WERI-Rb-1 (cell line): Measurements from ENCODE around the gene SEC24D.

Source experiments
- DNase-seq: peaks from one replicate; pipeline ENCODE4 v3.0.0-alpha.2; 2020
- H3K27ac ChIP-seq: fragments of 250-450 bp; sonication (Bioruptor Pico); 2 replicates; pipeline ENCODE4 v1.5.1; 2020; ENCODE audit warnings: mild to moderate bottlenecking, moderate library complexity
- H3K27me3 ChIP-seq: fragments of 250-450 bp; sonication (Bioruptor Pico); 2 replicates; pipeline ENCODE4 v1.5.1; 2021; ENCODE audit warnings: mild to moderate bottlenecking, low read depth, moderate library complexity; ENCODE audit not compliant: insufficient read depth, severe bottlenecking
- H3K36me3 ChIP-seq: fragments of 250-450 bp; sonication (Bioruptor Pico); 2 replicates; pipeline ENCODE4 v1.5.1; 2020; ENCODE audit warnings: mild to moderate bottlenecking, moderate library complexity
- H3K4me3 ChIP-seq: 2 replicates; pipeline ENCODE4 v1.5.1; 2011; ENCODE audit warnings: low read depth, mild to moderate bottlenecking, control low read depth, low read length
- H3K9me3 ChIP-seq: fragments of 250-450 bp; sonication (Bioruptor Pico); 2 replicates; pipeline ENCODE4 v1.5.1; 2021; ENCODE audit warnings: mild to moderate bottlenecking, moderate library complexity; ENCODE audit not compliant: severe bottlenecking
- CTCF ChIP-seq: IDR thresholded peaks from 2 replicates; pipeline ENCODE4 v1.5.1; 2011; ENCODE audit warnings: low read depth, mild to moderate bottlenecking, control low read depth, inconsistent platforms, low read length

The SEC24D gene

DNA sequence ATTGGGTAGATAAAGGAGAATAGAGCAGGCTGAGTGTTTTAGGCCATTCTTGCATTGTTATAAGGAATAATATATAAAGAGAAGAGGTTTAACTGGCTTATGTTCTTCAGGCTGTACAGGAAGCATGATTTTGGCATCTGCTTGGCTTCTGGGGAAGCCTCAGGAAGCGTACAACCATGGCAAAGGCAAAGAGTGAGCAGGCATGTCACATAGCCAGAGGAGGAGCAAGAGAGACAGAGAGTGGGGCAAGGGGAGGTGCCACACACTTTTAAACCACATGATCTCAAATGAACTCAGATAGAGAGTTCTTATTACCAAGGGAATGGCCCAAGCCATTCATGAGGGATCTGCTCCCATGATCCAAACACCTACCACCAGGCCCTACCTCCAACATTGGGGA lies 155.1 kb downstream of the SEC24D start:
- Histone ChIP-seq H3K4me3 (no peak overlapping the region), H3K27me3 (no peaks in the 10 kb centered on the region), H3K9me3 (peaks cover 2% of the 10 kb centered on the region), H3K27ac (no peak overlapping the region), H3K36me3 (peaks cover 4% of the 10 kb centered on the region; the same call in 1 of the 2 replicates)
- no peak for DNase-seq
- TF ChIP-seq CTCF = no peak

GRCh38 chr4:118676128-118676527 lies 159.8 kb downstream of the SEC24D start:
- no peaks in the 10 kb centered on the region for H3K27me3 ChIP-seq
- DNase-seq = no peak
- no peak for TF ChIP-seq CTCF
- H3K36me3 ChIP-seq = no peaks in the 10 kb centered on the region
- H3K9me3 ChIP-seq = no peaks in the 10 kb centered on the region
- no peak overlapping the region for H3K27ac ChIP-seq
- no peak overlapping the region for H3K4me3 ChIP-seq
